ENCODE data around the gene TRPT1. TPM values are rescaled to one million over a fixed set of nuclear protein-coding genes. Genes with fewer than 3 reads are reported as not detected.

TRPT1 gene
- total and polyA plus RNA-seq, 9 of the 15 experiments (the other 6 are each of a cell fraction or from before 2014, with no cell fraction given): 4.6 to 41.7 (median 23.1) TPM

DNA sequence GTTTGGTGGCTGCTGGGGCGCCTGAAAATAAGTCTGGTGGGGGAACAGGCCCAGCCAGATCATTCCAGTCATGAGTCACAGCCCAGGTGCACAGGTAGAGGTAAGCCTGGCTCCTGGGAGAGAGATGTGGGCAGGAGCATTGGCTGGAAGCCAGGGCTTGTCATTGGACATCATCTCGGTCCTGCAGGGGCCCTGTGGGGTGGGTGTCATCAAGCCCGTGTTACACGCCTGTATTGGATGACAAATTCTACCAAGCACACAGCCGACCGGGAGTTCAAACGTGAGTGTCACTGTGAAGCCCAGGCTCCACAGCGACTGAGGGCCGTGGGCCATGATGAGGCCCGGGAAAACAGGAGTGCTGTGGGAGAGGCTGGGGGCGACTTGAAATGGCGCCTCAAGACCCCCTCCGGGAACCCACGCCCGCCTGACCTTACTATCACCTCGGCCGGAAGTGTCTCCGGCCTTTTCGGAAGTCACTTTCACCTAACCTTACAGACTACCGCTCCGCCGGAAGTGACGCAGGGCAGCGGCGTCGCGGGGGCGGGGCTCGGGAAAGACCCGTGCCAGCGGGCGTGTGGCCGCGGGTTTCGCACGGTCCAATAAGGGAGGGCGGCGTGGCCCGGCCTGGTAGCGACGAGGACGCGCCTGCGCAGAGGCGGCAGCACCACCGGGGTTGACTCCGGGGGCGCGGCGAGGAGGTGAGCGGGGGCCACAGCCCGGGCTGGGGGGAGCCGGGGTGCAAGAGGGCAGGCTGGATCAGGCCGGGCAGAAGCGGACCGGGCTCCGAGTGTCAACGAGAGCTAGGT, 14.7 kb upstream of the TRPT1 start, which contains the start of gene FKBP2 (continued):
- TF ChIP-seq, protein P1, sequence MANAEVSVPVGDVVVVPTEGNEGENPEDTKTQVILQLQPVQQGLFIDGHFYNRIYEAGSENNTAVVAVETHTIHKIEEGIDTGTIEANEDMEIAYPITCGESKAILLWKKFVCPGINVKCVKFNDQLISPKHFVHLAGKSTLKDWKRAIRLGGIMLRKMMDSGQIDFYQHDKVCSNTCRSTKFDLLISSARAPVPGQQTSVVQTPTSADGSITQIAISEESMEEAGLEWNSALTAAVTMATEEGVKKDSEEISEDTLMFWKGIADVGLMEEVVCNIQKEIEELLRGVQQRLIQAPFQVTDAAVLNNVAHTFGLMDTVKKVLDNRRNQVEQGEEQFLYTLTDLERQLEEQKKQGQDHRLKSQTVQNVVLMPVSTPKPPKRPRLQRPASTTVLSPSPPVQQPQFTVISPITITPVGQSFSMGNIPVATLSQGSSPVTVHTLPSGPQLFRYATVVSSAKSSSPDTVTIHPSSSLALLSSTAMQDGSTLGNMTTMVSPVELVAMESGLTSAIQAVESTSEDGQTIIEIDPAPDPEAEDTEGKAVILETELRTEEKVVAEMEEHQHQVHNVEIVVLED (CRISPR knock-in tag; IDR thresholded peaks at IDR 0.05): peak; percentile 63
- TF ChIP-seq ZC3H4 (CRISPR knock-in tag; IDR thresholded peaks at IDR 0.05; ENCODE audit: borderline replicate concordance) (peak; percentile 93), ZNF639 (CRISPR knock-in tag; conservative IDR thresholded peaks at IDR 0.05 in 1 of 2, IDR thresholded peaks at IDR 0.05 in 1 of 2) (peak in 1 of 2 experiments; percentile 97; a peak in 2 of 4 replicates), TGIF2 (CRISPR knock-in tag; IDR thresholded peaks at IDR 0.05) (no peak), PHF8 (IDR thresholded peaks at IDR 0.05; ENCODE audit: borderline replicate concordance, low read length) (peak; percentile 88; the same call in 1 of the 2 replicates), MAZ (CRISPR knock-in tag; conservative IDR thresholded peaks at IDR 0.05 in 1 of 2, IDR thresholded peaks at IDR 0.05 in 1 of 2) (peak in 1 of 2 experiments; percentile 11; a peak in 2 of 4 replicates), NR2C2 (CRISPR knock-in tag; IDR thresholded peaks at IDR 0.05) (no peak), NR2C2 (tag; IDR thresholded peaks at IDR 0.05) (peak; percentile 94), DPF2 (IDR thresholded peaks at IDR 0.05) (peak; percentile 59), RBM14 (IDR thresholded peaks at IDR 0.05; ENCODE audit: borderline replicate concordance, insufficient read depth, low read depth, low read length) (0 out of 2 replicates have a peak, but pooled peaks have one; percentile 46), NCOA4 (IDR thresholded peaks at IDR 0.05; ENCODE audit: partially characterized antibody) (no peak), AFF4 (CRISPR knock-in tag; IDR thresholded peaks at IDR 0.05) (peak; percentile 90), FOXK2 (conservative IDR thresholded peaks at IDR 0.05 in 1 of 2, IDR thresholded peaks at IDR 0.05 in 1 of 2; ENCODE audit: low read depth in 2 of 2) (0 out of 4 replicates have a peak, but pooled peaks of 1 of the 2 experiments have one; percentile 43), NEUROD1 (IDR thresholded peaks at IDR 0.05; ENCODE audit: borderline replicate concordance, low read depth, low read length, partially characterized antibody) (peak; percentile 36), MNT (conservative IDR thresholded peaks at IDR 0.05) (peak; percentile 91 to 93), NUFIP1 (IDR thresholded peaks at IDR 0.05; ENCODE audit: partially characterized antibody) (no peak), SOX6 (IDR thresholded peaks at IDR 0.05) (peak; percentile 49), HLTF (IDR thresholded peaks at IDR 0.05) (no peak)
